HCT116 (cell line): Measurements from ENCODE around the gene GRID2. TPM values are rescaled to one million over a fixed set of nuclear protein-coding genes. Genes with fewer than 3 reads are reported as not detected.

Source experiments
- ATAC-seq: fragments of 200-7000 bp; cut with Tn5 transposase; 2 replicates; pipeline ENCODE4 v1.9.1; 2020; ENCODE audit warnings: mild to moderate bottlenecking, moderate library complexity
- BruUV-seq: library from RNA; stranded (reverse); fragments of 400-500 nt; replicated peaks from 2 replicates; lab custom pipeline; 2021; lab: Mats Ljungman, UMichigan
- CTCF ChIA-PET: fragments of 300-600 bp; sonication (Branson Sonifier 250); formaldehyde crosslinking; loops from one replicate; lab custom pipeline; 2021; ENCODE audit warnings: antibody characterized with exemption; lab: Charles Lee
- POLR2A ChIA-PET: fragments of 300-600, 350-600 bp; sonication (Branson Sonifier 250); formaldehyde crosslinking; loops from one replicate; lab custom pipeline; 2021; ENCODE audit warnings: antibody characterized with exemption; lab: Charles Lee
- RAD21 ChIA-PET, 2 experiments: fragments of 300-600 bp; sonication (Branson Sonifier 250); formaldehyde crosslinking; loops; one replicate each; lab custom pipeline; 2023; ENCODE audit warnings: low total read pairs in 2 of 2; ENCODE audit not compliant: uncharacterized antibody in 2 of 2, unreplicated experiment in 2 of 2, low non-redundant PET in 1 of 2; lab: Charles Lee
- DNase-seq: peaks from one replicate; pipeline ENCODE4 v3.0.0-alpha.2; 2010; ENCODE audit warnings: low read depth, low spot score
- H2AFZ ChIP-seq: fragments of 200-600 bp; shearing (Covaris generic), sonication (generic); 2 replicates; pipeline ENCODE4 v1.6.1; 2017; ENCODE audit warnings: low read depth, mixed run types, mixed read lengths, antibody characterized with exemption, low read length; ENCODE audit not compliant: poor library complexity, severe bottlenecking
- H3K27ac ChIP-seq: 2 replicates; pipeline ENCODE4 v1.5.1; 2012; ENCODE audit warnings: low read depth, low read length
- H3K27me3 ChIP-seq: fragments of 200-600 bp; sonication (generic); 2 replicates; pipeline ENCODE4 v1.6.1; 2016; ENCODE audit warnings: mixed run types, low read length, mixed read lengths; ENCODE audit not compliant: insufficient read depth
- H3K36me3 ChIP-seq, 2 experiments: fragments of 200-500 bp in 1 of 2; fragments of 200-600 bp in 1 of 2; sonication (Bioruptor generic) in 1 of 2; sonication (generic) in 1 of 2; 2 replicates each; pipeline versions ENCODE4 v1.5.1 to v1.6.1; 2014 to 2016; ENCODE audit warnings: low read length in 2 of 2, inconsistent platforms in 1 of 2, mixed read lengths in 1 of 2, mixed run types in 1 of 2; ENCODE audit not compliant: insufficient read depth in 2 of 2, control insufficient read depth in 1 of 2
- H3K4me1 ChIP-seq, 2 experiments: fragments of 200-600 bp in 1 of 2; sonication (generic) in 1 of 2; 2 replicates each; pipeline versions ENCODE4 v1.5.1 to v1.6.1; 2012 to 2017; ENCODE audit warnings: low read length in 2 of 2, inconsistent platforms in 1 of 2, mild to moderate bottlenecking in 1 of 2, mixed read lengths in 1 of 2, mixed run types in 1 of 2, moderate library complexity in 1 of 2; ENCODE audit not compliant: insufficient read depth in 2 of 2, control insufficient read depth in 1 of 2
- H3K4me2 ChIP-seq: fragments of 200-600 bp; sonication (generic); 2 replicates; pipeline ENCODE4 v1.6.1; 2017; ENCODE audit warnings: mixed run types, low read length, mixed read lengths
- H3K4me3 ChIP-seq, 2 experiments: fragments of 200-600 bp in 1 of 2; sonication (generic) in 1 of 2; replicated peaks in 1 of 2; 2 replicates each; pipeline ENCODE4 v1.5.1; 2011 to 2016; ENCODE audit warnings: low read length in 2 of 2, control low read depth in 1 of 2, low read depth in 1 of 2, mild to moderate bottlenecking in 1 of 2, mixed read lengths in 1 of 2, mixed run types in 1 of 2
- H3K79me2 ChIP-seq: fragments of 200-600 bp; sonication (generic); 2 replicates; pipeline ENCODE4 v1.6.1; 2017; ENCODE audit warnings: mild to moderate bottlenecking, mixed run types, low read length, moderate library complexity, mixed read lengths; ENCODE audit not compliant: insufficient read depth
- H3K9ac ChIP-seq: fragments of 200-600 bp; sonication (generic); 2 replicates; pipeline ENCODE4 v1.6.1; 2016; ENCODE audit warnings: low read length, mixed read lengths
- H3K9me2 ChIP-seq: fragments of 200-600 bp; sonication (generic), shearing (Covaris generic); 2 replicates; pipeline ENCODE4 v1.6.1; 2017; ENCODE audit warnings: mixed run types, mild to moderate bottlenecking, moderate library complexity; ENCODE audit not compliant: insufficient read depth
- H3K9me3 ChIP-seq, 2 experiments: fragments of 200-500 bp in 1 of 2; fragments of 200-600 bp in 1 of 2; sonication (Bioruptor generic) in 1 of 2; sonication (generic) in 1 of 2; 2 replicates each; pipeline ENCODE4 v1.6.1; 2014 to 2017; ENCODE audit warnings: low read length in 2 of 2, mixed read lengths in 2 of 2, inconsistent platforms in 1 of 2, low read depth in 1 of 2, mild to moderate bottlenecking in 1 of 2, mixed run types in 1 of 2, moderate library complexity in 1 of 2; ENCODE audit not compliant: control insufficient read depth in 1 of 2, insufficient read depth in 1 of 2
- H4K20me1 ChIP-seq: fragments of 200-600 bp; sonication (generic), shearing (Covaris generic); 2 replicates; pipeline ENCODE4 v1.6.1; 2017; ENCODE audit warnings: mixed run types, mild to moderate bottlenecking, moderate library complexity; ENCODE audit not compliant: insufficient read depth
- ATF3 ChIP-seq: IDR thresholded peaks from 2 replicates; pipeline ENCODE4 v1.6.1; 2012
- CBX3 ChIP-seq: IDR thresholded peaks from 2 replicates; pipeline ENCODE4 v1.6.1; 2012; ENCODE audit warnings: low read depth
- CEBPB ChIP-seq: IDR thresholded peaks from 2 replicates; pipeline ENCODE4 v1.6.1; 2012; ENCODE audit warnings: low read depth
- FOSL1 ChIP-seq: IDR thresholded peaks from 2 replicates; pipeline ENCODE4 v1.6.1; 2012; ENCODE audit warnings: low read depth
- JUND ChIP-seq: IDR thresholded peaks from 2 replicates; pipeline ENCODE4 v1.6.1; 2012
- SRF ChIP-seq: IDR thresholded peaks from 2 replicates; pipeline ENCODE4 v1.6.1; 2012; ENCODE audit warnings: low read depth
- ZFX ChIP-seq: fragments of 450-650 bp; IDR thresholded peaks from 2 replicates; pipeline ENCODE4 v1.6.1; 2017
- ZNF274 ChIP-seq: fragments of 200-500 bp; sonication (Bioruptor generic); IDR thresholded peaks from 2 replicates; pipeline ENCODE4 v1.6.1; 2014; ENCODE audit warnings: mild to moderate bottlenecking, low read depth, low read length, inconsistent platforms
- intact Hi-C: fragments of 100-400 bp; cut with micrococcal nuclease; formaldehyde crosslinking; loops from 2 replicates; pipeline ENCODE4 v1.10.0; 2022
- total RNA-seq: library from RNA; stranded (reverse); gene quantifications from one replicate; pipeline ENCODE4 v1.2.1, GENCODE V29; 2021; ENCODE audit not compliant: unreplicated experiment
- TF ChIP-seq, protein P1 (sequence below): IDR thresholded peaks from 2 replicates; pipeline ENCODE4 v1.6.1; 2012

Gene GRID2
- total RNA-seq, 1 experiment from 2014 or later, result not detected

GRCh38 chr4:93373893-93374860, 1070.4 kb downstream of the GRID2 start (continued):
- TF ChIP-seq ZNF274 (no peak), ZFX (no peak), CEBPB (no peak), CBX3 (no peak), JUND (no peak)
- TF ChIP-seq, protein P1, sequence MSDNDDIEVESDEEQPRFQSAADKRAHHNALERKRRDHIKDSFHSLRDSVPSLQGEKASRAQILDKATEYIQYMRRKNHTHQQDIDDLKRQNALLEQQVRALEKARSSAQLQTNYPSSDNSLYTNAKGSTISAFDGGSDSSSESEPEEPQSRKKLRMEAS, result no peak

DNA sequence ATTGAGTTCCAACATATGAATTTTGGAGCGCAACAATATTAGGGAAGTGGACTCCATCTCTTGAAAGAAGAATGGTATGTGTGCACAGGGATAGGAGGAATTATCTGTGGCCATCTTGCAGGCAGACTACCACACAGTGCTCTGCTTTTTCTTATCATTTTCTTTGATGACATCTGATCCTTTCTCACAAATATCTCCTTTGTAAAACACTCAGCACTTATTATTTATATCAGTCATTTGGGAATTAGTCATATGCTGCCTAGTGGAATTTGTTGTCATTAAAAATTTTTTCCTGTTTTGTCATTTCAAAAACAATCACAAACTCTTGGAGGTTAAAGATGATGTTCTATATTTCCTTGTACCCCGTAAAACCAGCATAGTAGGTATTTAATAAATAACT, 1080.5 kb downstream of the GRID2 start:
- Histone ChIP-seq H3K4me2 (no peak overlapping the region), H3K9ac (no peak overlapping the region), H2AFZ (no peak overlapping the region), H3K4me3 (no peak overlapping the region), H3K27me3 (no peaks in the 10 kb centered on the region), H3K36me3 (no peaks in the 10 kb centered on the region), H3K79me2 (no peaks in the 10 kb centered on the region), H3K9me2 (peaks cover 5% of the 10 kb centered on the region; the same call in 1 of the 2 replicates), H4K20me1 (no peaks in the 10 kb centered on the region), H3K27ac (no peak overlapping the region), H3K9me3 (no peaks in the 10 kb centered on the region), H3K4me1 (peaks cover 0 to 15% of the 10 kb centered on the region in 2 experiments; a peak in 3 of 4 replicates)
- DNase-seq, result no peak
- BruUV-seq, result no TSS peak
- ChIA-PET RAD21 (no interaction called here), CTCF (no interaction called here), POLR2A (no interaction called here)
- ATAC-seq, result no peak
- intact Hi-C loops, result no loop called here
- TF ChIP-seq FOSL1 (0 out of 2 replicates have a peak, but pooled peaks have one; percentile 16), ATF3 (no peak), SRF (no peak)
